ENCODE measurements around the gene L1TD1.
"Not testable (repeated sequence)": the region's sequence is repeated elsewhere in the genome, so short reads cannot be mapped to it uniquely, and the experiment has no call there.

L1TD1 gene

DNA sequence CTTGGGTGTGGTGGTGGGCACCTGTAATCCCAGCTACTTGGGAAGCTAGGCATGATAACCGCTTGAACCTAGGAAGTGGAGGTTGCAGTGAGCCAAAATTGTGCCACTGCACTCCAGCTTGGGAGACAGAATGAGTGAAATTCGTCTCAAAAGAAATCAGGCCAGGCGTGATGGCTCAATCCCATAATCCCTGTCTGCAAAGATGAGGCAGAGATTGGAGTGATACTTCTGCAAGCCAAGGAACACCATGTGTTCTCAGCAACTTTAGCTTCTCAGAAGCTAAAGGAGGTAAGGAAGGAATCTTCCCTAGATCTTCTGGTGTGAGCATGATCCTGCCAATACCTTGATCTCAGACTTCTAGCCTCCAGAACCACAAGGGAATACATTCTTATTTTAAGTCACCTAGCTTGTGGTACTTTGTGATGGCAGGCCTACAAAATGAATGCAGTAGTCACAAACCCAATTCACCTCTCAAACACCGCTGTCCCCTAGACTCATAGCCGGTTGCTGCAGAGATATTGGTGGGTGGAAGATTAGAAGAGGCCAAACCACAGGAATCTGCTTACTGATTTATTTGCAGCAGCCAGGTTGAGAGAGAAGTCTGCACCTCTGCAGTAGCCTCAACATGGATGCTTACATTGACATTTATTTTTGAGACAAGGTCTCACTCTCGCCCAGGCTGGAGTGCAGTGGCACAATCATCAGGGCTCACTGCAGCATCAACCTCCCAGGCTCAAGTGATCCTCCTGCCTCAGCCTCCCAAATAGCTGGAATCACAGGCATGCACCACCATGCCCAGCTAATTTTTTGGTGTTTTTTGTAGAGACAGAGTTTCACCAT is 18.6 kb downstream of the L1TD1 start:
- DNase-seq (ENCODE audit: low read depth in 2 of 2): no peak
- TF ChIP-seq, protein P1, sequence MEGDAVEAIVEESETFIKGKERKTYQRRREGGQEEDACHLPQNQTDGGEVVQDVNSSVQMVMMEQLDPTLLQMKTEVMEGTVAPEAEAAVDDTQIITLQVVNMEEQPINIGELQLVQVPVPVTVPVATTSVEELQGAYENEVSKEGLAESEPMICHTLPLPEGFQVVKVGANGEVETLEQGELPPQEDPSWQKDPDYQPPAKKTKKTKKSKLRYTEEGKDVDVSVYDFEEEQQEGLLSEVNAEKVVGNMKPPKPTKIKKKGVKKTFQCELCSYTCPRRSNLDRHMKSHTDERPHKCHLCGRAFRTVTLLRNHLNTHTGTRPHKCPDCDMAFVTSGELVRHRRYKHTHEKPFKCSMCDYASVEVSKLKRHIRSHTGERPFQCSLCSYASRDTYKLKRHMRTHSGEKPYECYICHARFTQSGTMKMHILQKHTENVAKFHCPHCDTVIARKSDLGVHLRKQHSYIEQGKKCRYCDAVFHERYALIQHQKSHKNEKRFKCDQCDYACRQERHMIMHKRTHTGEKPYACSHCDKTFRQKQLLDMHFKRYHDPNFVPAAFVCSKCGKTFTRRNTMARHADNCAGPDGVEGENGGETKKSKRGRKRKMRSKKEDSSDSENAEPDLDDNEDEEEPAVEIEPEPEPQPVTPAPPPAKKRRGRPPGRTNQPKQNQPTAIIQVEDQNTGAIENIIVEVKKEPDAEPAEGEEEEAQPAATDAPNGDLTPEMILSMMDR (IDR thresholded peaks at IDR 0.05; ENCODE audit: low read depth, low read length): no peak
- no peak overlapping the region for H3K4me3 ChIP-seq (replicated peaks in 1 of 2; ENCODE audit: low read depth in 2 of 2, low read length in 2 of 2)

DNA sequence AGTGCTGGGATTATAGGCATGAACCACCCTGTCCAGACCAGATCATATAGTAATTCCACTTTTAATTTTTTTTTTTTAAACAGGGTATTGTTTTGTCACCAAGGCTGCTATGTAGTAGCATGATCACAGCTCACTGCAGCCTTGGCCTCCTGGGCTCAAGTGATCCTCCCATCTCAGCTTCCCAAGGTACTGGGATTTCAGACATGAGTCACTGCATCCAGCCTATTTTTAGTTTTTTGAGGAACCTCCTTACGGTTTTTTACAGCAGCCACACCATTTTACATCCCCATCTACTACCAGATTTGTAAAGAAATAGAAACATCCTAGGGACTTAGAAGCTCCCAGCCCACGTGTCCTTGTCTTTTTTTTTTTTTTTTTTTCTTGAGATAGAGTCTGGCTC is 24.0 kb downstream of the L1TD1 start:
- no peak overlapping the region for H3K4me3 ChIP-seq (replicated peaks in 1 of 2; ENCODE audit: low read depth in 2 of 2, low read length in 2 of 2)
- TF ChIP-seq, protein P1 (IDR thresholded peaks at IDR 0.05; ENCODE audit: low read depth, low read length): no peak
- DNase-seq (ENCODE audit: low read depth in 2 of 2): no peak

DNA sequence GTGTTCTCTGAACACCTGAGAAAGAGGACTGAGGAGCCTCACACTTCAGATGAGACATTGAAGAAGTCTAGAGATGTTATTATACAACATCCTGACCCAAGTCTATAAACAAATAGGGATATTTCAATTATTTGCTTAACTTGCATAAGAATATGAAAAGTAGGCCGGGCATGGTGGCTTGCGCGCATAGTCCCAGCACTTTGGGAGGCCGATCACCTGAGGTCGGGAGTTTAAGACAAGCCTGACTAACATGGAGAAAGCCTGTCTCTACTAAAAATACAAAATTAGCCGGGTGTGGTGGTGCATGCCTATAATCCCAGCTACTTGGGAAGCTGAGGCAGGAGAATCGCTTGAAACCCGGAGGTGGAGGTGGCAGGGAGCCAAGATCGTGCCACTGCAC is 25.8 kb downstream of the L1TD1 start:
- not testable (repeated sequence) for H3K4me3 ChIP-seq (replicated peaks in 1 of 2; ENCODE audit: low read depth in 2 of 2, low read length in 2 of 2); DNase-seq (ENCODE audit: low read depth in 2 of 2)

DNA sequence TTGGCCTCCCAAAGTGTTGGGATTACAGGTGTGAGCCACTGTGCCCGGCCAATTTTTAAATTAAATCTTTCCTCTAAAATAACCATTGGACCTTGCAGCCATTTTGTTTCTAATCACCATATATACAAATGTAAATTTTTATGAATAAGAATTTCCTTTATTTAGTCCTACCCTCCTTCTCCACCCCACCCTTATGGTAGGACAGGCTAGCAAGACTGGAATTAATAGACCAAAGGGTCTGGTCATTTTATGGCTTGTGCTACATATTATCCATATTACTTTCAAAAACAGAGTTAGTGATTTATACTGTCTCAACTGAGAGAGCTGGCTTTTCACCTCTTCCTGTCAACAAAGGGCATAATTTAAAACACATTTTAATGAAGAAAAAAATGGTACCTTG is 26.5 kb downstream of the L1TD1 start:
- no peak for DNase-seq (ENCODE audit: low read depth in 2 of 2)
- TF ChIP-seq, protein P1 (IDR thresholded peaks at IDR 0.05; ENCODE audit: low read depth, low read length): no peak
- H3K4me3 ChIP-seq (replicated peaks in 1 of 2; ENCODE audit: low read depth in 2 of 2, low read length in 2 of 2): no peak overlapping the region

DNA sequence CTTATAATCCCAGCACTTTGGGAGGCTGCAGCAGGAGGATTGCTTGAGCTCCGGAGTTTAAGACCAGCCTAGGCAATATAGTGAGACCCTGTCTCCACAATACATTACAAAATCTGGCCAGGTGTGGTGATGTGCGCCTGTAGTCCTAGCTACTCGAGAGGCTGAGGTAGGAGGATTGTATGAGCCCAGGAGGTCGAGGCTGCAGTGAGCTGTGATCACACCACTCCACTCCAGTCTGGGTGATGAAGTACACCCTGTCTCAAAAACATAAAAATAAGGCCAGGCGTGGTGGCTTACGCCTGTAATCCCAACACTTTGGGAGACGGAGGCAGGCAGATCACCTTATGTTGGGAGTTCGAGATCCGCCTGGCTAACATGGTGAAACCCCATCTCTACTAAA is 27.7 kb downstream of the L1TD1 start:
- TF ChIP-seq, protein P1 (IDR thresholded peaks at IDR 0.05; ENCODE audit: low read depth, low read length): no peak
- no peak overlapping the region for H3K4me3 ChIP-seq (replicated peaks in 1 of 2; ENCODE audit: low read depth in 2 of 2, low read length in 2 of 2)
- DNase-seq (ENCODE audit: low read depth in 2 of 2): no peak

DNA sequence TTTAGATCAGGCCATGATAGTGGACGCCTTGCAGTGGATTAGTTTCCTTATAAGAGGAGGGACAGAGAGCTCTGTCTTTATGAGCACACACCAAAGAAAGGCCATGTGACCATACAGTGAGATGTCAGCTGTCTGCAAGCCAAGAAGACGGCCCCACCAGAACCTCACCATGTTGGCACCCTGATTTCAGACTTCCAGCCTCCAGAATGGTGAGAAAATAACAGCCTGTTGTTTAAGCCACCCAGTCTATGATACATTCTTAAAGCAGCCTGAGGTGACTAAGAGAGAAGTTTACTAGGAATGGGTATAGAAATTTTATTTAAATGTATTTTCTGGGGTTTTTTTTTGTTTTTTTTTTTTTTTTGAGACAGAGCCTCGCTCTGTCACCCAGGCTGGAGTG is 29.5 kb downstream of the L1TD1 start:
- no peak for DNase-seq (ENCODE audit: low read depth in 2 of 2)
- no peak overlapping the region for H3K4me3 ChIP-seq (replicated peaks in 1 of 2; ENCODE audit: low read depth in 2 of 2, low read length in 2 of 2)
- TF ChIP-seq, protein P1 (IDR thresholded peaks at IDR 0.05; ENCODE audit: low read depth, low read length): no peak

DNA sequence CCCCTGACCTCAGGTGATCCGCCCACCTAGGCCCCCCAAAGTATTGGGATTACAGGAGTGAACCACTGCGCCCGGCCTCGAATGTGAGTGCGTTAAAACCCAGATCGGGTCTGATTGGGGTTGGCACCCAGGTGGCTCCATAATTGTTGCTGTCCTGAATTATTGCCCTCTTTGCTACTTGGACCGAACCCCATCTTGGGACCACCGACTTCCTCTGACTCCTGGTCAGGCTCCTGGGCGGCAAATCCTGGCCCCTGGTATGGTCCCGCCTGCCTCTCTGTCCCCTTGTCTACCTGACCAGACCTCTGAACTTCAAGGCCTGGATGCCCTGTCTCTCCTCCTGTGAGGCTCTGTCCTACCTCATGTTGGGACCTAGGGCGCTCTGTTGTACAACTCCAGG is 32.8 kb downstream of the L1TD1 start:
- no peak overlapping the region for H3K4me3 ChIP-seq (replicated peaks in 1 of 2; ENCODE audit: low read depth in 2 of 2, low read length in 2 of 2)
- TF ChIP-seq, protein P1 (IDR thresholded peaks at IDR 0.05; ENCODE audit: low read depth, low read length): no peak
- DNase-seq (ENCODE audit: low read depth in 2 of 2): no peak

Data from cardiac fibroblast (primary cell).